IPS DF 6.9 (cell line): Measurements from ENCODE around the gene CD6.

Experiments
- DNase-seq: peaks from one replicate; pipeline ENCODE4 v3.0.0-alpha.2; 2013; ENCODE audit warnings: low read depth, low spot score
- H3K27ac ChIP-seq: one replicate; pipeline ENCODE4 v1.5.1; 2013; ENCODE audit warnings: low read length, control low read depth
- H3K27me3 ChIP-seq: 2 replicates; pipeline ENCODE4 v1.6.1; 2013; ENCODE audit warnings: mild to moderate bottlenecking, low read length; ENCODE audit not compliant: control insufficient read depth, insufficient read depth
- H3K36me3 ChIP-seq: 2 replicates; pipeline ENCODE4 v1.6.1; 2013; ENCODE audit warnings: low read length; ENCODE audit not compliant: control insufficient read depth, insufficient read depth
- H3K4me1 ChIP-seq: 2 replicates; pipeline ENCODE4 v1.6.1; 2013; ENCODE audit warnings: low read length; ENCODE audit not compliant: control insufficient read depth, insufficient read depth
- H3K4me3 ChIP-seq: 2 replicates; pipeline ENCODE4 v1.5.1; 2013; ENCODE audit warnings: mild to moderate bottlenecking, low read length
- H3K9me3 ChIP-seq: 2 replicates; pipeline ENCODE4 v1.6.1; 2013; ENCODE audit warnings: low read length, inconsistent platforms; ENCODE audit not compliant: control insufficient read depth, insufficient read depth
- WGBS: extraction: QIAGEN DNeasy Blood & Tissue Kit; methylation state at CpG from one replicate; pipeline ENCODE4 v1.1.7; 2013; ENCODE audit warnings: mixed read lengths, missing lambda C conversion rate; ENCODE audit not compliant: insufficient read length, insufficient coverage; 5-methylcytosine and 5-hydroxymethylcytosine counted together

Gene CD6

DNA sequence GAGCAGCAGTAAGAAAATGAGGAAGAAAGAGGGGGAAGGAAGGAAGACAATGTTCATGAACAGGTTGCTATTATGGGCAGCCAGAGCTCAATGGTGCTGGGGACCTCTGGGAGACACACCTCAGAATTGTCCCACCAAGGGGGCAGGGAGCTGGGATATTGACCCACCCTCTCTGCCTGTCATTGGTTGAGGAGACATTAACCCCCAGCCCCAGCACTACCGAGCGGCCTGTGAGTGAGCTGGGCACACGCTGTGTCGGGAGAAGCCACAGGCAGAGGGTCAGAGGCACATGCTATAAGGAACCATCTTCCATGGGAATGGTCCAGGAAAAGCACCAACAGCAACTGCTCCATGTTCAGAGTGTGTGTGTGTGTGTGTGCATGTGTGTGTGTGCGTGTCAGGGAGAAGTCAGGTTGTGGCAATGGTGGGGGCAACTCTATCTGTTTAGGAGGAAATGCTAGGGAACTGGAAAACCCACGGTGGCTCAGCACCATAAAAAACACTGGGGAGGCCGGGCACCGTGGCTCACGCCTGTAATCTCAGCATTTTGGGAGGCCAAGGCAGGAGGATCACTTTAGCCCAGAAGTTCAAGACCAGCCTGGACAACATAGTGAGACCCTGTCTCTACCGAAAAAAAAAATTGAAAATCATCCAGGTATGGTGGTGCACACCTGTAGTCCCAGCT is 49.2 kb downstream of the CD6 start:
- Histone ChIP-seq H3K36me3 (no peaks in the 10 kb centered on the region), H3K27ac (no peak overlapping the region), H3K4me1 (no peaks in the 10 kb centered on the region; the same call in 1 of the 2 replicates), H3K4me3 (no peak overlapping the region), H3K9me3 (no peaks in the 10 kb centered on the region), H3K27me3 (no peaks in the 10 kb centered on the region; the same call in 1 of the 2 replicates)
- DNase-seq = no peak
- WGBS = no CpG with 5 or more reads among the region's 10 CpGs

DNA sequence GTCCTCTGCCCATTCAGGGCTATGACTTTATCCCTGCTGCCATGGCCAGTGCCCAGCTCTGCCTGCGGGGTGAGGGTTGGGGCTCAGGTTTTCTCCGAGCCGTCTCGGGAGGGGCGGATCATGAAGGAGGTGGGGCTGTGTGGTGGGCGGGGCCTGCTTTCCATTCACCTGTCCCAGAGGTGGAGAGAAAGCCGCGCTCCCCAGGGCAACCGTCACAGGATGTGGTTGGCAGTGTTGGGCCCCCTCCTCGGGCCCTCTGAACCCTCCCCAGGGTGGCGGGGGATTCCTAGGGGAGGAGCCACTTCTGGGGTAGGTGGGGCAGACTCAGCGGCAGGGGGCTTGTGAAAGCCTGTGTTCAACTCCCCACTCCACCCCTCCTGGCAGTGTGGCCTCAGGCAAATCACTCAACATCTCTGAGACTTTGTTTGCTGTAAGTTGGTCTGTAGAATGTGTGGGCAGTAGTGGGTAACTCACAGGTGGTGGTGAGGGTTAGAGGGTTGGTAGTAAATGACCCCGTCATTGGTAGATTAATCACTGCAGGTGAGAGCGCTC is 50.3 kb downstream of the CD6 start:
- Histone ChIP-seq H3K9me3 (no peaks in the 10 kb centered on the region), H3K4me1 (peaks cover under 1% of the 10 kb centered on the region), H3K4me3 (peak overlapping the region; percentile 0; the same call in 1 of the 2 replicates), H3K27ac (no peak overlapping the region), H3K36me3 (no peaks in the 10 kb centered on the region), H3K27me3 (no peaks in the 10 kb centered on the region; the same call in 1 of the 2 replicates)
- WGBS = no CpG with 5 or more reads among the region's 14 CpGs
- DNase-seq = peak; percentile 35

DNA sequence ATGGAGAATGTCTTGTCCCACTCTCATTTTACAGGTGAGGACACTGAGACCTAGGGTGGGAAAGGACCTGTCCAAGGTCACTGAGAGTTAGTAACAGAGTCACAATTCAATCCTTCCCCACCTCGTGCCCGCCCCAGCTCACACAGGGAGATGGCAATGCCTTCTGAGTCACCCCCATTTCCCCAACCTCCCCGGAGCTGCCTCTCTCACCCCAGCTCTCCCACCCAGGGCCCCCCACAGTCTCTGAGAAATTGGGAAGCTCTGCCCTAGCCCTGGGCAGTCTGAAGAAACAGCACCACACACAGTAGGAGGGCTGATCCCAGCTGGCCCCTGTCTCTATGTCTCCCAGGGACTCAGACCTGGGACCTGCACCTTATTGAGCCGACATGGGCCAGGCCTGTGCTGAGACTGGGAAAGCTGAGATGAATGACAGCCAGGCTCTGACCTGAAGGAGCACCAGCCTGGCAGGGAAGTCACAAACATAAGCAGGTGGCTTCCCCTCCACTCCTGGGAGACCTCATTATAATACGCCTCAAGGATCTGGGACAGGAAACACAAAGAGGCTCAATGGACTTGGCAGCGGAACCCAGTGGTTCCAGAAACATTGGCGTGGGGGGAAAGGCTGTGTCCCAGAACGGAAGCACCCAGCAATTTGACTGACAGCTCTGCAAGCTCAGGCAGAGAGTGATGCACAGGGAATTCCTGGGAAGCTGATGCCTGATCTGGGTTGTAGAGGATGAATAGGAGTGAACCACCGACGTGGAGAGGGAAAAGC is 51.0 kb downstream of the CD6 start:
- H3K4me1 ChIP-seq = peaks cover 5% of the 10 kb centered on the region

GRCh38 chr11:61023086-61023965 is 51.8 kb downstream of the CD6 start:
- H3K27ac ChIP-seq = no peak overlapping the region
- WGBS = no CpG with 5 or more reads among the region's 18 CpGs
- no peak overlapping the region for H3K4me3 ChIP-seq
- H3K9me3 ChIP-seq = no peaks in the 10 kb centered on the region
- no peak for DNase-seq
- H3K36me3 ChIP-seq = no peaks in the 10 kb centered on the region
- peaks cover 5% of the 10 kb centered on the region for H3K4me1 ChIP-seq
- no peaks in the 10 kb centered on the region for H3K27me3 ChIP-seq

More for the DNA sequence above, 51.0 kb downstream of the CD6 start:
- H3K27ac ChIP-seq = no peak overlapping the region
- no peaks in the 10 kb centered on the region for H3K36me3 ChIP-seq
- no peaks in the 10 kb centered on the region for H3K27me3 ChIP-seq
- WGBS = no CpG with 5 or more reads among the region's 10 CpGs
- DNase-seq = no peak
- H3K4me3 ChIP-seq = no peak overlapping the region
- no peaks in the 10 kb centered on the region for H3K9me3 ChIP-seq

DNA sequence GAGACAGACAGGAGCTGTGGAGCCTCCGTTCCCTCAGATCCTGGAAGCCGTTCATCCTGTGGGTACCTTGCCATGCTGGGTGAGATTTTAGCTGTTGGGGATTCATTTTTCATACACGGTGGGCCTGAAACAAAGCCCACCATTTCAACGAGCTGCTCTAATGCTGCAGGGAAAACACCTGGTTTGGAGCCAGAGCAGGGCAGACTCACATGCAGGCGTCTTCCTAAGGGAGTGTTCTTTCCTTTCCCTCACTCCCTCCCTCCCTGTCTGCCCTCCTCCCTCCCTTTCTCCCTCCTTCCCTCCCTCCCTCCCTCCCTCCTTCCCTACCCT is 52.5 kb downstream of the CD6 start:
- DNase-seq = no peak
- Histone ChIP-seq H3K27me3 (no peaks in the 10 kb centered on the region), H3K4me3 (no peak overlapping the region), H3K9me3 (no peaks in the 10 kb centered on the region), H3K4me1 (peaks cover 5% of the 10 kb centered on the region), H3K36me3 (no peaks in the 10 kb centered on the region), H3K27ac (no peak overlapping the region)
- WGBS = no CpG with 5 or more reads among the region's 5 CpGs

DNA sequence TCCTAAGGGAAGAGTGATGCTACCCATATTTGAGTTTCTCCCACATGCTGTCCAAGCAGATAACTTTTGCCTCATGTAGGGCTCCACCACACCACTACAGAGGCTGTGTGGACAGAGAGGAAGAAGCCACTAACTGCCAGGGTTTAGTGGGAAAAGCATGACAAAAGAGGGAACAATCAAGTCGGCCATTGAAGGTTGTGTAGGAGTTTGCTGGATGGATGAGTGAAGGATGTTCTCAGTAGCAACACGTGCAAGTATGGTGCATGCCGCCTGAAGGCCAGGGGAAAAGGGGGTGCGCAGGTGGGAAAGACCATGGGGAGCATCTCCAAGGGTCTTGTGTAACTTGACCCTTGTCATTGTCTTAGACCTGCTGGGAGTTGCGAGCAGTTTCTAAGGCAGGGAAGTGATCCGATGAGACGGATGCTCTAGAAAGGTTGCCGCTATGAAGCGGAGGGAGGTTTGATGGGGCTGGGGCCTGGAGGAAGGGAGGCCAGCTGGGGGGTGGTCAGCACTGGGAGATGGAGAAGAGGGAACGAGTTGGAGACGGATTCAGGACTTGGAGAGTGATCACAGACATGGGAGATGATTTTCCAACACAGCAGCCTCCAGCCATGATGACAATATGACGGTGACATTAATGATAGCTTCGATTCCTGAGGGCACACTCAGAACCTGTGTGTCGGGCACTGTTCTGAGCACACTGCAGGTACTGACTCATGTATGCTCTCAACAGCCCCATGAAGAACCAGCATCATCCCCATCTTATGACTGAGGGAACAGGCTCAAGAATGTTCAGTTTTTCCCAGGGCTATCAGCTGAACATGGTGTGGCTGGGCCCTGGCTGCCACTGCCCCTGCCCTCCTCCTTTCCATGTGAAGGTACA is 53.7 kb downstream of the CD6 start:
- H3K9me3 ChIP-seq = no peaks in the 10 kb centered on the region
- H3K4me3 ChIP-seq = no peak overlapping the region
- no peaks in the 10 kb centered on the region for H3K27me3 ChIP-seq
- H3K4me1 ChIP-seq = peaks cover 5% of the 10 kb centered on the region
- no peak for DNase-seq
- no CpG with 5 or more reads among the region's 14 CpGs for WGBS
- no peak overlapping the region for H3K27ac ChIP-seq
- H3K36me3 ChIP-seq = no peaks in the 10 kb centered on the region

DNA sequence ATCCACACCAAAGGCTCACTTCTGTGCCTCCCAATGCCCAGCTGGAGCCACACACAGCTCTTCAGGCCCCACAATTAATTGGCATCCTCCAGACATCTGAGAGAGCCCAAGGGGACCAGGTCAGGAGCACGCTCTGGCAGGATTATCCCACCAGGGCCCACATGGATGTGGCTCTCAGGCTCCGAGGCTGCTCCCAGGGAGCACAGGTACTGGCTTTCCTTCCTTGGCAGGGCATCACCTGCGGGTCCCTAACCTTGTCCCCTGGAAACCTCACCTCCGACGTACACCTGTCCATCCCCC is 54.3 kb downstream of the CD6 start:
- Histone ChIP-seq H3K4me3 (no peak overlapping the region), H3K27ac (no peak overlapping the region), H3K27me3 (no peaks in the 10 kb centered on the region), H3K36me3 (no peaks in the 10 kb centered on the region), H3K9me3 (no peaks in the 10 kb centered on the region), H3K4me1 (peaks cover 5% of the 10 kb centered on the region)
- no CpG with 5 or more reads among the region's 5 CpGs for WGBS
- DNase-seq = no peak

DNA sequence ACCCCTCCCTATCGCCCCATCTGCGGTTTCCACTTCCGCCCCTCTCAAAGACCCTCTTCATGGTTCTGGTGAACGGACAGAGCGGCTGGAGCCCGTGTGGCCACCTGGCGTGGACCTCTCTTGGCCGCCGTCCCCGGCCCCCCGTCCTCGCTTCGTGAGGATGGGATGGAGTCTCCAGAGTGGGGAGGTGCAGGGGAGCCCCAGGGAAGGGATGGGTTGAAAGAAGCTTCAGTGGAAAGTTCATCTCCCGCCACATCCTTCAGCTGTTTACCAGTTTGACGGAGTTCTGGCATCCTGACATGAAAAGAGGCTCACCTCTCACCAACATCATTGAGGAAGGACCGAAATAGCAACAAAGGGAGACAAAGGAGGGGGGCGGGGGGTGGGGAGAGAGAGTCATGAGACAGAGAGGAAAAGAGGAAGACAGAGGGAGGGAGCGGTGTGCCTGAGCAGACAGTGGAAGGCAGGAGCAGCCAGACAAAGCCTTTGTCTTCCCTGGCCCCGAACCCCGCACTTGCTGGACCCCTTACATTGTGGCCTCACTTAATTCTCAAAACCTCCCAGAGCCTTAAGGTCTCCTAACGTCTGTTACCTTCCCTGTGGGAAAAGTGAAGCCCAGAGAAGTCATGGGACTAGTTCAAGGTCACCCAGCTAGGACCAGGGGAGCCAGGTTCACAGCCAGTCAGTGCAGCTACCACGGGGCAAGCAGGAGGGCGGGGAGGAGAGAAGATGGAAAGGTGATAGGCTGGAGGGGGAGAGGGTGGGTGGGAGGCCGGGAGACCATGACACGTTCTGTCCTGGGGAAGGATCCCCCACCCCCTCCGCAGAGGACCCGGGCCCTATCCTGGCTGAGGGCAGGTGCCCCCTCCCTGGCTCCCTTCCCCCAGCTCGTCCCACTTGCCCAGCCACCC is 54.9 kb downstream of the CD6 start:
- no CpG with 5 or more reads among the region's 28 CpGs for WGBS
- H3K4me1 ChIP-seq = peaks cover 5% of the 10 kb centered on the region
- no peak overlapping the region for H3K27ac ChIP-seq
- no peaks in the 10 kb centered on the region for H3K27me3 ChIP-seq
- no peaks in the 10 kb centered on the region for H3K36me3 ChIP-seq
- DNase-seq = no peak
- no peaks in the 10 kb centered on the region for H3K9me3 ChIP-seq
- no peak overlapping the region for H3K4me3 ChIP-seq

- no peaks in the 10 kb centered on the region for H3K36me3 ChIP-seq
- H3K9me3 ChIP-seq = no peaks in the 10 kb centered on the region
- no peaks in the 10 kb centered on the region for H3K27me3 ChIP-seq
- WGBS = no CpG with 5 or more reads among the region's 17 CpGs
- no peak overlapping the region for H3K4me3 ChIP-seq
- H3K4me1 ChIP-seq = peaks cover 5% of the 10 kb centered on the region
- no peak overlapping the region for H3K27ac ChIP-seq
- no peak for DNase-seq
Observed at GRCh38 chr11:61027141-61027840, 55.8 kb downstream of the CD6 start.
